GM19238 (cell line): ENCODE measurements around the gene THSD4.
A peak's percentile ranks its signal among the peaks of the same experiment; 100 is the strongest.

Experiments
- DNase-seq: peaks from one replicate; pipeline ENCODE4 v3.0.0; 2011; ENCODE audit warnings: low spot score; ENCODE audit not compliant: insufficient read length

Gene THSD4

GRCh38 chr15:71097890-71098289, 17.4 kb upstream of the THSD4 start:
- no peak for DNase-seq

- DNase-seq: no peak
These were observed 16.4 kb upstream of the THSD4 start for GRCh38 chr15:71098920-71099319.

- DNase-seq: no peak
These were observed 12.1 kb upstream of the THSD4 start for GRCh38 chr15:71103102-71103676.

- no peak for DNase-seq
These were observed 10.6 kb upstream of the THSD4 start for GRCh38 chr15:71104636-71105035.

GRCh38 chr15:71105444-71105843, 9.8 kb upstream of the THSD4 start:
- no peak for DNase-seq

GRCh38 chr15:71106802-71107500, 8.3 kb upstream of the THSD4 start:
- DNase-seq: no peak

- no peak for DNase-seq
These were observed 7.8 kb upstream of the THSD4 start for GRCh38 chr15:71107501-71107815.

- no peak for DNase-seq
These were observed 6.1 kb upstream of the THSD4 start for GRCh38 chr15:71109130-71109529.

- DNase-seq: no peak
These were observed 5.4 kb upstream of the THSD4 start for GRCh38 chr15:71109905-71110304.

GRCh38 chr15:71110405-71111180, 4.7 kb upstream of the THSD4 start:
- no peak for DNase-seq

- no peak for DNase-seq
These were observed 4.1 kb upstream of the THSD4 start for GRCh38 chr15:71111181-71111565.

GRCh38 chr15:71111950-71112349, 3.3 kb upstream of the THSD4 start:
- DNase-seq: no peak

- DNase-seq: no peak
These were observed 2.8 kb upstream of the THSD4 start for GRCh38 chr15:71112429-71112828.

- no peak for DNase-seq
These were observed 1.1 kb upstream of the THSD4 start for GRCh38 chr15:71114066-71114680.

GRCh38 chr15:71115567-71116351, 488 bp downstream of the THSD4 start:
- peak; percentile 29 for DNase-seq

GRCh38 chr15:71116366-71116765, 1.1 kb downstream of the THSD4 start:
- no peak for DNase-seq

- DNase-seq: no peak
These were observed 1.7 kb downstream of the THSD4 start for GRCh38 chr15:71116942-71117341.

- no peak for DNase-seq
These were observed 2.5 kb downstream of the THSD4 start for GRCh38 chr15:71117714-71118305.

GRCh38 chr15:71118345-71118744, 3.1 kb downstream of the THSD4 start:
- DNase-seq: no peak

GRCh38 chr15:71118881-71119632, 3.8 kb downstream of the THSD4 start:
- no peak for DNase-seq
